Loucy (cell line): ENCODE data around the gene VPS51.

ENCODE experiments used
- H2AFZ ChIP-seq: fragments of 200-600 bp; sonication (generic); 2 replicates; pipeline ENCODE4 v1.6.0; 2016; ENCODE audit warnings: antibody characterized with exemption, mild to moderate bottlenecking, low read length, moderate library complexity
- H3F3A ChIP-seq: fragments of 200-600 bp; 2 replicates; pipeline ENCODE4 v1.6.0; 2016; ENCODE audit warnings: antibody characterized with exemption, low read depth, mild to moderate bottlenecking
- H3K27me3 ChIP-seq: fragments of 200-600 bp; sonication (generic); 2 replicates; pipeline ENCODE4 v1.6.1; 2014; ENCODE audit warnings: low read length, mild to moderate bottlenecking; ENCODE audit not compliant: insufficient read depth, poor library complexity, severe bottlenecking
- H3K36me3 ChIP-seq: fragments of 200-600 bp; sonication (generic); 2 replicates; pipeline ENCODE4 v1.6.1; 2016; ENCODE audit warnings: low read length; ENCODE audit not compliant: insufficient read depth
- H3K4me1 ChIP-seq: fragments of 200-600 bp; sonication (generic); 2 replicates; pipeline ENCODE4 v1.5.1; 2014; ENCODE audit warnings: low read length, mild to moderate bottlenecking; ENCODE audit not compliant: insufficient read depth, poor library complexity, severe bottlenecking
- H3K4me2 ChIP-seq: fragments of 200-600 bp; sonication (generic); 2 replicates; pipeline ENCODE4 v1.6.0; 2014; ENCODE audit warnings: antibody characterized with exemption, low read length, low read depth, mild to moderate bottlenecking; ENCODE audit not compliant: poor library complexity, severe bottlenecking
- H3K4me3 ChIP-seq: fragments of 200-600 bp; sonication (generic); 2 replicates; pipeline ENCODE4 v1.5.1; 2014; ENCODE audit warnings: low read length, mild to moderate bottlenecking, mixed read lengths; ENCODE audit not compliant: poor library complexity, severe bottlenecking
- H3K79me2 ChIP-seq: fragments of 200-600 bp; sonication (generic); 2 replicates; pipeline ENCODE4 v1.6.1; 2014; ENCODE audit warnings: low read length; ENCODE audit not compliant: insufficient read depth
- H3K9ac ChIP-seq: fragments of 200-600 bp; sonication (generic); 2 replicates; pipeline ENCODE4 v1.6.0; 2014; ENCODE audit warnings: mild to moderate bottlenecking, low read depth, low read length, moderate library complexity; ENCODE audit not compliant: poor library complexity, severe bottlenecking
- H3K9me2 ChIP-seq: fragments of 200-600 bp; sonication (generic); replicated peaks from 2 replicates; pipeline ENCODE4 v1.6.1; 2016; ENCODE audit warnings: low read depth, low read length, mixed read lengths
- H3K9me3 ChIP-seq: fragments of 200-600 bp; sonication (generic); 2 replicates; pipeline ENCODE4 v1.6.1; 2014; ENCODE audit warnings: mild to moderate bottlenecking, antibody characterized with exemption, low read length, low read depth; ENCODE audit not compliant: insufficient read depth
- H4K20me1 ChIP-seq: fragments of 200-600 bp; sonication (generic); 2 replicates; pipeline ENCODE4 v1.6.0; 2014; ENCODE audit warnings: antibody characterized with exemption, low read length, mild to moderate bottlenecking; ENCODE audit not compliant: insufficient read depth, poor library complexity, severe bottlenecking
- EZH2phosphoT487 ChIP-seq: fragments of 200-600 bp; IDR thresholded peaks from 2 replicates; pipeline ENCODE4 v1.6.1; 2018; ENCODE audit warnings: antibody characterized with exemption, mild to moderate bottlenecking, moderate library complexity, borderline replicate concordance
- TF ChIP-seq, protein P1 (sequence below): fragments of 200-600 bp; sonication (generic); conservative IDR thresholded peaks from 2 replicates; pipeline ENCODE4 v1.5.1; 2014; ENCODE audit warnings: mild to moderate bottlenecking, antibody characterized with exemption, low read length

The VPS51 gene

DNA sequence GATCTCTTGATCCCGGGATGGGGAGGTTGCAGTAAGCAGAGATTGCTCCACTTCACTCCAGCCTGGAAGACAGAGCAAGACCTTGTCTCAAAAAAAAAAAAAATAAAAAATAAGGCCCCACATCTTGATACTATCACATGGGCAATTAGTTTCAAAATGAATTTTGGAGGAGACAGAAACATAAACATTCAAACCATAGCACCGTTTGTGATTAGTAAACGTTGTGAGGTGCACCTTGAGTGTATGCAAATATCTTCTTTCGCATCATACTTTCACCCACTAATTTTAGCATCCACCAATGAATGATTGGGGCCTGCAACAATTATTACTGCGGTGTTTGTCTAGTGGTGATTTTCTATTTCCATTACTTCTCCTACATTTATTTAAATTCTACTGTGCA is 63.0 kb downstream of the VPS51 start:
- H3K4me2 ChIP-seq: no peak overlapping the region
- TF ChIP-seq EZH2phosphoT487: no peak
- TF ChIP-seq, protein P1, sequence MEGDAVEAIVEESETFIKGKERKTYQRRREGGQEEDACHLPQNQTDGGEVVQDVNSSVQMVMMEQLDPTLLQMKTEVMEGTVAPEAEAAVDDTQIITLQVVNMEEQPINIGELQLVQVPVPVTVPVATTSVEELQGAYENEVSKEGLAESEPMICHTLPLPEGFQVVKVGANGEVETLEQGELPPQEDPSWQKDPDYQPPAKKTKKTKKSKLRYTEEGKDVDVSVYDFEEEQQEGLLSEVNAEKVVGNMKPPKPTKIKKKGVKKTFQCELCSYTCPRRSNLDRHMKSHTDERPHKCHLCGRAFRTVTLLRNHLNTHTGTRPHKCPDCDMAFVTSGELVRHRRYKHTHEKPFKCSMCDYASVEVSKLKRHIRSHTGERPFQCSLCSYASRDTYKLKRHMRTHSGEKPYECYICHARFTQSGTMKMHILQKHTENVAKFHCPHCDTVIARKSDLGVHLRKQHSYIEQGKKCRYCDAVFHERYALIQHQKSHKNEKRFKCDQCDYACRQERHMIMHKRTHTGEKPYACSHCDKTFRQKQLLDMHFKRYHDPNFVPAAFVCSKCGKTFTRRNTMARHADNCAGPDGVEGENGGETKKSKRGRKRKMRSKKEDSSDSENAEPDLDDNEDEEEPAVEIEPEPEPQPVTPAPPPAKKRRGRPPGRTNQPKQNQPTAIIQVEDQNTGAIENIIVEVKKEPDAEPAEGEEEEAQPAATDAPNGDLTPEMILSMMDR: no peak
- no peaks in the 10 kb centered on the region for H3K79me2 ChIP-seq
- no peaks in the 10 kb centered on the region for H3F3A ChIP-seq
- no peaks in the 10 kb centered on the region for H3K36me3 ChIP-seq
- no peak overlapping the region for H3K9ac ChIP-seq
- no peak overlapping the region for H3K4me3 ChIP-seq
- H3K4me1 ChIP-seq: no peaks in the 10 kb centered on the region
- H3K9me2 ChIP-seq: no peaks in the 10 kb centered on the region
- H4K20me1 ChIP-seq: no peaks in the 10 kb centered on the region
- H3K9me3 ChIP-seq: no peaks in the 10 kb centered on the region
- H3K27me3 ChIP-seq: no peaks in the 10 kb centered on the region
- no peak overlapping the region for H2AFZ ChIP-seq

DNA sequence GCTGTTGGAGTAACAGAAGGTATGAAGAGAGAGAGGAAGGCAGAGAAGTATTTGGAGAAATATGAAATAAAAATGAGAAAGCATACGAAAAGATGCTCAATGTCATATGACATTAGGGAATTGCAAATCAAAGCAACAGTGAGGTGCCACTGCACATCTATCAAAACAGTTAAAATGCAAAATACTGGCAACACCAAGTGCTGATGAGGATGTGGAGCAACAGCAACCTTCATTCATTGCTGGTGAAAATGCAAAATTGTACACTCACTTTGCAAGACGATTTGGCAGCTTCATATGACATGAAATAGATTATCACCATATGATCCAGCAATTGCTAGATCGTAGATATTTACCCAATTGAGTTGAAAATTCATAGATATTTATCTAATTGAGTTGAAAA is 64.6 kb downstream of the VPS51 start:
- H3K4me3 ChIP-seq: no peak overlapping the region

More for the DNA sequence above, 64.6 kb downstream of the VPS51 start:
- Histone ChIP-seq H3K4me1 (no peaks in the 10 kb centered on the region), H4K20me1 (no peaks in the 10 kb centered on the region), H3K36me3 (no peaks in the 10 kb centered on the region), H3K9me3 (no peaks in the 10 kb centered on the region), H3K27me3 (no peaks in the 10 kb centered on the region), H3F3A (no peaks in the 10 kb centered on the region), H3K4me2 (no peak overlapping the region), H2AFZ (no peak overlapping the region), H3K9me2 (no peaks in the 10 kb centered on the region), H3K9ac (no peak overlapping the region), H3K79me2 (no peaks in the 10 kb centered on the region)
- no peak for TF ChIP-seq EZH2phosphoT487
- TF ChIP-seq, protein P1: no peak
